MM.1S (cell line): Measurements from ENCODE around the gene ACBD6.

Experiments used
- EZH2 ChIP-seq: fragments of 300-600 bp; sonication (generic); optimal IDR thresholded peaks from 2 replicates; pipeline ENCODE3; 2017; ENCODE audit warnings: low read depth, mild to moderate bottlenecking, antibody characterized with exemption, low read length, mixed read lengths
- EZH2phosphoT487 ChIP-seq: fragments of 300-600 bp; sonication (generic); IDR thresholded peaks from 2 replicates; pipeline ENCODE4 v1.6.1; 2018; ENCODE audit warnings: antibody characterized with exemption, low read length
- TF ChIP-seq, protein P1 (sequence below): fragments of 300-600 bp; sonication (generic); IDR thresholded peaks from 2 replicates; pipeline ENCODE4 v1.5.1; 2016; ENCODE audit warnings: antibody characterized with exemption, low read length, mixed read lengths

GRCh38 chr1:180253585-180254495 lies 248.5 kb downstream of the ACBD6 start:
- TF ChIP-seq, protein P1, sequence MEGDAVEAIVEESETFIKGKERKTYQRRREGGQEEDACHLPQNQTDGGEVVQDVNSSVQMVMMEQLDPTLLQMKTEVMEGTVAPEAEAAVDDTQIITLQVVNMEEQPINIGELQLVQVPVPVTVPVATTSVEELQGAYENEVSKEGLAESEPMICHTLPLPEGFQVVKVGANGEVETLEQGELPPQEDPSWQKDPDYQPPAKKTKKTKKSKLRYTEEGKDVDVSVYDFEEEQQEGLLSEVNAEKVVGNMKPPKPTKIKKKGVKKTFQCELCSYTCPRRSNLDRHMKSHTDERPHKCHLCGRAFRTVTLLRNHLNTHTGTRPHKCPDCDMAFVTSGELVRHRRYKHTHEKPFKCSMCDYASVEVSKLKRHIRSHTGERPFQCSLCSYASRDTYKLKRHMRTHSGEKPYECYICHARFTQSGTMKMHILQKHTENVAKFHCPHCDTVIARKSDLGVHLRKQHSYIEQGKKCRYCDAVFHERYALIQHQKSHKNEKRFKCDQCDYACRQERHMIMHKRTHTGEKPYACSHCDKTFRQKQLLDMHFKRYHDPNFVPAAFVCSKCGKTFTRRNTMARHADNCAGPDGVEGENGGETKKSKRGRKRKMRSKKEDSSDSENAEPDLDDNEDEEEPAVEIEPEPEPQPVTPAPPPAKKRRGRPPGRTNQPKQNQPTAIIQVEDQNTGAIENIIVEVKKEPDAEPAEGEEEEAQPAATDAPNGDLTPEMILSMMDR = no peak
- TF ChIP-seq EZH2phosphoT487 (no peak), EZH2 (no peak)
